Measurements from ENCODE around the gene SUGP1.

The SUGP1 gene

GRCh38 chr19:19341026-19341425 lies 20.7 kb upstream of the SUGP1 start:
- no peak for DNase-seq

- no peak for DNase-seq
Measured at GRCh38 chr19:19338082-19338481, 17.8 kb upstream of the SUGP1 start.

GRCh38 chr19:19337120-19337519 lies 16.8 kb upstream of the SUGP1 start:
- no peak for DNase-seq

GRCh38 chr19:19336597-19336996 lies 16.3 kb upstream of the SUGP1 start:
- DNase-seq: no peak

- DNase-seq: no peak
Measured at GRCh38 chr19:19335408-19336158, 15.3 kb upstream of the SUGP1 start.

- no peak for DNase-seq
Measured at GRCh38 chr19:19334989-19335344, 14.7 kb upstream of the SUGP1 start.

GRCh38 chr19:19334063-19334988 lies 14.0 kb upstream of the SUGP1 start:
- no peak for DNase-seq

- DNase-seq: no peak
Measured at GRCh38 chr19:19329126-19329525, 8.8 kb upstream of the SUGP1 start.

GRCh38 chr19:19327672-19328071 lies 7.4 kb upstream of the SUGP1 start:
- DNase-seq: no peak

GRCh38 chr19:19324059-19324770 lies 3.9 kb upstream of the SUGP1 start:
- DNase-seq: no peak

GRCh38 chr19:19321141-19321577 lies 850 bp upstream of the SUGP1 start:
- DNase-seq: no peak

GRCh38 chr19:19319732-19320360 lies 463 bp downstream of the SUGP1 start:
- DNase-seq: no peak

- DNase-seq: no peak
Measured at GRCh38 chr19:19316082-19316481, 4.2 kb downstream of the SUGP1 start.

- no peak for DNase-seq
Measured at GRCh38 chr19:19315444-19315843, 4.9 kb downstream of the SUGP1 start.

- DNase-seq: no peak
Measured at GRCh38 chr19:19308373-19308772, 11.9 kb downstream of the SUGP1 start.

- no peak for DNase-seq
Measured at GRCh38 chr19:19306191-19306590, 14.1 kb downstream of the SUGP1 start.

- no peak for DNase-seq
Measured at GRCh38 chr19:19305696-19306095, 14.6 kb downstream of the SUGP1 start.

- no peak for DNase-seq
Measured at GRCh38 chr19:19305066-19305465, 15.2 kb downstream of the SUGP1 start.

- no peak for DNase-seq
Measured at GRCh38 chr19:19304186-19304965, 15.9 kb downstream of the SUGP1 start.

- no peak for DNase-seq
Measured at GRCh38 chr19:19303411-19303810, 16.9 kb downstream of the SUGP1 start.

GRCh38 chr19:19300613-19301012 lies 19.7 kb downstream of the SUGP1 start:
- DNase-seq: no peak

- DNase-seq: no peak
Measured at GRCh38 chr19:19297759-19298158, 22.6 kb downstream of the SUGP1 start.
